A549 treated with ZK216348 at 1 μM for 4 hours (cell line): ENCODE data around the gene UTS2. TPM values are rescaled to one million over a fixed set of nuclear protein-coding genes. Genes with fewer than 3 reads are reported as not detected.

Experiments
- total RNA-seq: library from RNA; stranded (reverse); fragments of 200-300 nt; extraction: Qiagen RNA extraction; gene quantifications from 5 replicates; pipeline ENCODE4 v1.2.3, GENCODE V29; 2022; ENCODE audit warnings: low read depth

UTS2 gene
- total RNA-seq: not detected in 5 replicates

GRCh38 chr1:7852804-7853683 is at the start of gene UTS2:
Gene UTS2 (minus strand): TSS chr1:7853065. CDS start chr1:7853003, 62 bp downstream.

Other genes starting within 250 kb of the UTS2 start
- 60.2 to 80.2 TPM (median 69.6 TPM) in 5 replicates for gene VAMP3, start 81.8 kb downstream of the UTS2 start, total RNA-seq
- 0.52 to 1.1 TPM (median 0.86 TPM) in 5 replicates for gene PER3, start 68.8 kb downstream of the UTS2 start, total RNA-seq
- gene TNFRSF9, start 87.8 kb upstream of the UTS2 start, total RNA-seq: 1.6 to 3.6 TPM (median 3.1 TPM) in 5 replicates
- 326 to 410 TPM (median 358 TPM) in 5 replicates for gene PARK7, start 108.6 kb upstream of the UTS2 start, total RNA-seq
- 124 to 192 TPM (median 172 TPM) in 5 replicates for gene ERRFI1, start 173.2 kb upstream of the UTS2 start, total RNA-seq